Activated CD8-positive, alpha-beta memory T cell treated with anti-CD3 and anti-CD28 coated beads for 1 hour (primary cell): ENCODE data around the gene KANSL3.
A peak's percentile ranks its signal among the peaks of the same experiment; 100 is the strongest.
"Not testable (repeated sequence)": the region's sequence is repeated elsewhere in the genome, so short reads cannot be mapped to it uniquely, and the experiment has no call there.

Experiments used
- DNase-seq, 2 donors: peaks; one replicate each; pipeline ENCODE4 v3.0.0-alpha.2; 2020; ENCODE audit warnings: low read depth in 1 of 2; ENCODE audit errors: extremely low read depth in 1 of 2

The KANSL3 gene

DNA sequence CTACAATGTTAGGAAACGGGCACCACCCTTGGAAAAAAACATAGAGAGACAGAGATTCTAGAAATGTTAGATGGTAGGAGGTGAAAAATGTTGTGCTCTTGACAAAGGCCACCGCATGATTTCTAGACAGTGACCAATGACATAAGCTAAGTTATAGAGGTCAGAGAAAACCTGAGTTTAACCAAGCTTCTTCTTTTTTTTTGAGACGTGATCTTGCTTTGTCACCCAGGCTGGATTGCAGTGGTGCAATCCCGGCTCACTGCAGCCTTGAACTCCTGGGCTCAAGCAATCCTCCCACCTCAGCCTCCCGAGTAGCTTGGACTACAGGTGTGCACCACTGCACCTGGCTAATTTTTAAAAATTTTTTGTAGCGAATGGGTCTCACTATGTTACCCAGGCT, 17.4 kb upstream of the KANSL3 start:
- DNase-seq, result no peak

DNA sequence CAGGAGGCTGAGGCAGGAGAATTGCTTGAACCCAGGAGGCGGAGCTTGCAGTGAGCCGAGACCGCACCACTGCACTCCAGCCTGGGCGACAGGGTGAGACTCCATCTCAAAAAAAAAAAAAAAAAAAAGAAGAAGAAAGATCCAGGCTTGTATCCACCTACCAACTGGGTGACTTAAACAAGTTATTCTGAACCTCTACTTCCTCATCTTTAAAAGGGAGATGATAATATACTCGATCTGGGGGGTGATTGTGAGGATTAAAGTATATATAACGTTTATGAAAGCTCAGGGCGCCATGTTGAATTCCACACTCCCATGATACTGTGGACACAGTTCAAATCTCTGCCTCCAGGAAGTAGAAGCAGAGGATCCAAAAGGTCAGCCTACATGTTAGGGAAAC, 16.7 kb upstream of the KANSL3 start:
- not testable (repeated sequence) for DNase-seq

DNA sequence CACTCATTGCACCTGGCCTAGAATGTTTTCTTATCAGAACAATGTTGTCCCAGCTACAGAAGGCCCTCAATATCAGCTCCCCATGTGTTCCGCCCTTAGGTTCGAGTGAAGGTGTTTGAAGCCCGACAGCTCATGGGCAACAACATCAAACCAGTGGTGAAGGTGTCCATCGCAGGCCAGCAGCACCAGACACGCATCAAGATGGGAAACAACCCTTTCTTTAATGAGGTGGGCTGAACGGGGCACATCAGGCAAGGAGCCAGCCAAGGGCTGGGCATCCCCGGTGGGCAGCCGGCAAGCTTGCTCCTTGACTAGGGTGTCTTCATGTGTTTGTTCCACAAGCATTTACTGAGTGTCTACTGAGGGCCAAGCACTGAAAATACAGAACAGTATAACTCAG, 13.7 kb upstream of the KANSL3 start:
- DNase-seq, result no peak

DNA sequence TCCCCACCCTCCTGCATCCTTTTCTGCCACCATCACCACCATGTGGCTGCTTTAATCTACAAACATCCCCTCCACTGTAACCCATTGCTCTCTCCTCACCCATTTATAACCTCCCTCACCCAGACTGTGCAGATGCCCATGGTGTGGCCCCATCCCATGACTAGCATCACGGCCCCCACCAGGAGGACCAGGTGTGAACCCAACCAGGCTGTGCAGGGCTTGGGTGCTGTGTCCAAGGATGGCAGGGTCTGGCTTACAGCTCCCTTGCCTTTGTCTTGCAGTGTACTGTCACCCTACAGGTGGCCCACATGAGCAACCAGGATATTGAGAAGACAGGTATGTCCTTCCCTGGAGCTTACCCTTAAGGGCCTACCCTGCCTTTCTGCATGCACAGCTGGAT, 11.2 kb upstream of the KANSL3 start:
- no peak for DNase-seq

DNA sequence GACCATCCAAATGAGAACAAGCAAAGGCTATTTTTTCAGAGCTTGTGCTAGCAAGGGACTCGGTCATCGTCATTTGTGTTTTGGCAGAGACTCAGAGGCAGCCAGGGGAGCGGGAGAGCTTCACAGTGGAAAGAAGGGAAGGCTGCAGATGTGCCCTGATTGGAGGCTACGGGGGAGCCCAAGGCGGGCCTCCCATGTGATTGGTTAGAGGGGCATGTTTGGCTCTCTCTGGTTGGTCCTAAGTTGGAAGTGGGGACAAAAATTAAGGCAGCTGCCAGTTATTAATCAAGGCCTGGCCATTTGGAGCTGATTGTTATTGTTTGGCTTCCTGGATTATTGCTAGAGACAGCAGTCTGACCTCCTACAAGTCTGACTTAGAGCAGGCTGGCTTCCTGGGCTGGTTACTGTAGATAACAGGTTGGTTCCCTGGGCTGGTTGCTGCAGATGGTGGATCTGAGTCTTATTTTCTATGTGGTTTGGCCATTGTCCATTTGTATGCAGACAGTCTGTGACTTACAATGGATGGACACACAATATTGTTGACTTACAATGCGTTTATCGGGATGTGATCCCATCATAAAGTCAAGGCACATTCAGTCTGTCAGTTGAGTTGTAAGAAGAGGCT, 10.3 kb upstream of the KANSL3 start:
- DNase-seq, result no peak

DNA sequence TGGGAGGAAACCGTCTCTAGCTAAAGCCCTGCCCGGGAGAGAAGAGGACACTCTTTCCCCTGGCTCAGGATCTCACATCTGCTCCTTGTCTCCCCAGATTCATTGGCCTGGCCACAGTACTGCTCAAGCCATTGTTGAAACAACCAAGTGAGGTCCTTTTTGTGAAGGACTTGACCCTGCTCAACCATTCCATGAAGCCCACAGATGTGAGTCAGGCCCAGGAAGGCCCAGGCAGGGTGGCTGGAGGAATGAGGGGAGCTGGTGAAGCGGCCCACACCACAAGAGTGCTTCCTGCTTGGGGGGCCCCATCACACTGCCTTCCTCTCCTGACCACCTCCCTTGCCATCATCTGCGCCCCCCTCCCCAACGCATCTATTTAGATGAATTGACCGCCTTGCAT, 9.6 kb upstream of the KANSL3 start:
- no peak for DNase-seq

DNA sequence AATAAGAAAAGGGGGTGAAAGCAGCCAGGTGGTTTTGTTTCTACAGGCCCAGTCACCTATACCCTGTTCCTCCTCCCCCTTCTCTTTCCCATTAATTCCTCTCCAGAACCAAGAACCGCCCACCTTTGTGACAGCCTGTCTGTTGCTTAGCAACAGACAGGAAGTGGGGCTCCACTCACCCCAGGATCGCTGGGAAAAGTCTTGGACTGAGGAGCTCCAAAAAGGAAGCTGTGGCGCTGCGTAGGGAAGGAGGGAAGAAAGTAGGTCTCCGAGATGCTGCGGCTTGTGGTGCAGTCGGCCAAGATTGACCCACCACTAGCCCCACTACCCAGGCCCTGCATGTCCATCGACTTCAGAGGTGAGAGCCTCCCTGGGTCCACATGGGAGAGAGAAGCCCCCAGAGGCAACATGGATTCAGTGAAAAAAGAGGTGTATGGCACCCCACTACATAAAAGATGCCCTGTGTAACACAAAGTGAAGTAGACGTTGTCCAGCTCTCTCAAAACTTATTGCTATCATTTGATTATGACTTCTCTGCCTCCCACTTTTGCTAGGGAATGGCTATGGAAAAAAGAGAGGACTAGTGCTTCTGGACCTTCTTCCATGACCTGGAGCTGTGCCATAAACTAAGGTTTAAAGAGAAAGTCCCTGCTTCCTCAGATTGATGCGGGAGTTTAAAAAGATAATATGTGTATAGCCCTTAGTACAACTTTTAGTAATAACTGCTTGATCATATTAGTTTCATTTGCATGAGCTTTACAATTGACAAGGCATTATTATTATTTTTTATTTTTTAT, 4.7 kb upstream of the KANSL3 start, which contains the start of gene FER1L5:
Gene FER1L5 (plus strand): TSS at position 201 of the 797 bp plus-strand sequence. CDS start 73 bp downstream, at position 274.
- DNase-seq, result no peak

DNA sequence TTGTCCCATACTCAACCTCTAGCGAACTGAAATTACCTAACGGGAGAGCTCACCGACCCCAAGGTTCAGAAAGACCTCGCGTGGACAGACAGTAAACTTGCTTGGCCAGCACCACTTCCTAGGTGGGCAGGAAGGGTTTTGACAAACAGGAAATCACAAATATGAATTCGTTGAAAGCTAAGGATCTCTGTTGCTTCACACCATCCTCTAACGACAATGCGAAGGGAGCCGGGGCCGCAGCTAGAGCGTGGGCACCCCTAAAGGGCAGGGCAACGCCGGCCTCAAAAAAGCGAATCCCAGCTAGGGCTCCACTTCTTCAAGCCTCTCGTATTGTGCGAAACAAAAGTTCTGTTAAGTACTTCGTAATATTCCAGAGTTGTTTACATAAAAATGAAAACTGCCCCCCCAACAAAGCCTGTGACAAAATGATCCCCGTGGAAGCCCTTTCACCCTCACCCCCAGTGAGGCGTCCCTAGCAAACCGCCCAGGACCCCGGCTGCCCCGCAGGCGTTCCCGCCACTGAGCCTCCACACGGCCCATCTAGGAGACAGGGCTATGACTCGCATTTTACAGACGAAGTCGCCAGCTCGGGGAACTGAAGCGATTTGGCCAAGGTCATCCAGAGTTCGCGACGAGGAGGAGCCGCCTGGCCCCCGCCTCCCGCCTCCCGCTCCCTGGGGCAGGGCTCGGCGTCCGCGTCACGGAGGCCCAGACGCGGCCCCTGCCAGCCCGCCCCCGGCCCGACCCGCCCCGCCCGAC, 548 bp downstream of the KANSL3 start:
- peak; percentile 38 to 62 for DNase-seq

DNA sequence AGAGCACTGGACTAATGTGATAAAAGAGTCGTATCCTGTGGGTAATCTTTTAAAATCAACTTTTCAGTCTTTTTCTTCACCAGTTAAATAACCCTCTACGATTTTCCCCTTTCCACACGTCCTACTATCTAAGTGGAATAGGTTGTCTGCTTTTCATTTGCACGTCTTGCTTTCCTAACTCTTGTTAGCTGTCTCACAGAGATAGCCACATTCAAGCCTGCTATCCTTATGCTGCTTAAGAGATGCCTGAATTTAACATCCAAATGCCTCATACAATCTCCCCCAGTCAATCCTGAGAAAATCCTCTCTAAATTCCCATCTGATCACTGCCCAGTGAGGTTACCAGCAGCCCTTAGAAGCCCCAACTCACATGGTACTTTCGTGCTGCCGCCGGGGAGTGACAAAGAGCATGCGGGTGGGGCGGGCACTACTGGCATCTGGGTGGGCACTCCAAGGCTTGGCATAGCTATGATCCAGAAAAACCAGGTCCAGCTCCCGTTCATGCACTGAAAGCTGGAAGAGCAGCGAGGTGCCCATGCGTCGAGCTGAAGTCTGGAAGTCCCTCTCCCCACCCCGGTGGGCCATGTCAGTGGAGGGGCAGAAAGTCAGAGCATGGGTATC, 1.5 kb downstream of the KANSL3 start:
- no peak for DNase-seq

DNA sequence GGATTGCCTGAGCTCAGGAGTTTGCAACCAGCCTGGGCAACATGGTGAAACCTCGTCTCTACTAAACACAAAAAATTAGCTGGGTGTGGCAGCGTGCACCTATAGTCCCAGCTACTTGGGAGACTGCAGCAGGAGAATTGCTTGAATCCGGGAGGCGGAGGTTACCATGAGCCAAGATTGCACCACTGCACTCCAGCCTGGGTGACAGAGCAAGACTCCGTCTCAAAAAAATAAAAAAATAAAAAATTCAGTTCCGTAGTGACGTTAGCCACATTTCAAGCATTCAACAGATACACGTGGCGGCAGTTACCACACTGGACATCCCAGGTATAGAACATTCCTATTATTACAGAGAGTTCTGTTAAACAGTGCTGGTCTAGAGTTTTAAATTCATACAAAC, 4.5 kb downstream of the KANSL3 start:
- no peak for DNase-seq

DNA sequence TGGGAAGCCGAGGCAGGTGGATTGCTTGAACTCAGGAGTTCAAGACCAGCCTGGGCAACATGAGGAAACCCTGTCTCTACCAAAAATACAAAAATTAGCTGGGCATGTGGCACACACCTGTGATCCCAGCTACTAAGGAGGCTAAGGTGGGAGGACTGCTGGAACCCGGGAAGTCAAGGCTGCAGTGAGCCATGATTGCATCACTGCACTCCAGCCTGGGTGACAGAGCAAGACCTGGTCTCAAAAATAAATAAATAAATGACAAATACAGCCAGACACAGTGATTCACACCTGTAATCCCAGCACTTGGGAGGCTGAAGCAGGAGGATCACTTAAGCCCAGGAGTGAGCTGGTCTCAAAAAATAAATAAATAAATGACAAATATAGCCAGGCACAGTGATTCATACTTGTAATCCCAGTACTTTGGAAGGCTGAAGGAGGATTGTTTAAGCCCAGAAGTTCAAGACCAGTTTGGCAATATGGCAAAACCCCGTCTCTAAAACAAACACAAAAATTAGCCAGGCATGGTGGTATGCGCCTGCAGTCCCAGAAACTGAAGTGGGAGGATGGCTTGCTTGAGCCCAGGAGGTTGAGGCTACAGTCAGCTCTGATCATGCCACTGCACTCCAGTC, 6.2 kb downstream of the KANSL3 start:
- DNase-seq, result no peak

DNA sequence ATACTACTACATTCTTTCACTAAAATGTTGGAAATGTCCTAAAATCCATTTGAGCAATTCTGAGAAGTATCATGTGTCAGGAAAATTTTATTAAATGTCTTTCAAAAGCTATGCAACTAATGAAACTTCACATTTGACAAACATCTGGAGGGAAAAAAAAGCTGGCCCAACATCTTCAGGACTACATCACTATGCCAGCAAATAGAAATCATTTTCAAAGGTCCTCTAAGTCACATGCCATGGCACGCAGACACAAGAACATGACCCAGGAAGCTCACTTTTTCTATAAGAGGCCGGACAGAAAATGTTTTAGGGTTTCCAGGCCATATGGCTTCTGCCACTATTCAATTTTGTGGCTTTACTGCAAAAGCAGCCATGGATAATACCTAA, 11.6 kb downstream of the KANSL3 start:
- no peak for DNase-seq

DNA sequence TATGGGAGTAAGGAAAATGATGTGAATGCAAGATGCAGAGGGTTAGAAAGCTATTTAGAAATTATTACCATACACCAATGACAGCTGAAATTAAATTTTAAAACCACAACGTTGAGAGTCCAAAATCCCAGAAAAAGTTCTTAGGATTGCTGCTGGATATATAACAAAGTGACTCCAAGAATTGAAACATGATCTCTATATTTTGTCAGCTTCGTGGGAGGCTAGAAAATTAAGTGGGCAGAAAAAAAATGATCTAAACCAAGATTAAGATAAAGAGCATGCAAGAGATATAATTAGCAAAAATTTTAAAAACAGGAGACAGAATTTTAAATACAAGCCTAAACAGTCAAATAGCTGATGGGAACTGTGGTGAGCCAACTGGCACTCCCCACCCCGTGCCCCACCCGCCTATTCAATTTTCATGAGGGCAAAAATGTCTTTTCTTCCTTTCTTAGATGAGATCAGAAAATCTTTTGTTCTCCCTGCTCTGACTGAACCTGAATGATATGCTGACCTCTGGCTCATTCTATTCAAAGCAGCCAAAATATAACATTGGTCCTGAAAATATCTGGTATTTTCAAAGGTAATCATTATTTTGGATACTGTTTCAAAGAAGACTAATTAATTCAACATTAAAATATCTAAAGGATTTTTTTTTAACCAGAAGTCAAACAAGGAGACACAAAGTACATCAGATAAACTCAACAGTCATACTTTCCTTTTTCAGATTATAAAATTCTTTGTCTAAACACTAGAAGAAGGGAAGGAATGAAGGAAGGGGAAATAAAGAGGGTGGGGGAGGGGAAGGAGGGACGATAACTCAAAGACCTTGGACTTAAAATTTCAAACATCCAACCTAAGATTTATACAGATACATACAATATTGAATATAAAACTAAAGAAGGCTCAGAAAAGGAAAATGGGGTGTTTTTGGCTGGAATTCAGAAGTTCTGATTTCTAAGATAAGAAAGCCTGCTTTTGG, 12.2 kb downstream of the KANSL3 start:
- no peak for DNase-seq

DNA sequence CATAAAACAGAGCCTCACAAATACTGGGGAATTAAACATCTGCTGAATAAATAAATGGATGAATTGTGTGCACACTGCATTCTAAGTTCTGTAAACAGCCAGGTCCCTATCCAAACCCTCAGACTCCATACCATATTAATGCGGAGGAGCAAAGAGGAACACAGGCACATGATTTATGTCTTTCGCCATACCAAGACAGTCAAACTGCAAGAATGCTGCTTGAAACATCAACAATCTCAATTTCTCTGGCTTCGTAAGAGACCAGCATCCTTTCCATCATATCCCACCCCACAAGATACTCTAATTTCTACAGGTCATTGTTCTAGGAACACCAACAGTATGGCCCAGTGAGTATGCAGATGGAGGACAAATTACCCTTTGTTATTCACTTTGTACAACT, 15.0 kb downstream of the KANSL3 start:
- DNase-seq, result no peak

DNA sequence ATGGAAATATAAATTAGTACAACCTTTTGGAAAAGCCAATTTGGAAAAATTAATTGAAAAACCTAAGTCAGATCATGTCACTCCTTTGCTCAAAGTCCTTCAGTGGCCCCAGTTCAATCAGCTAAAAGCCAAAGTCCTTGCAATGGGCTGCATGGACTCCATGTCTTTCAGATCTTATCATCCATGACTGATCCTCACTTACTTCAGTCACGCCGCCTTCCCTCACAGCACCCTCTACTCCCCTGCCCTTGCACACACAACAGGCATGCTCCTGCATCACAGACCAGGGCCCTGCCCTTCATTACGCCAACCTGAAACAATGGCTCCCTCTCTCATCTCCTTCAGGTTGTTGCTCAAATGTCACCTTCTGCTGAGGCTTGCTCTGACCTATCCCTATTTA, 15.6 kb downstream of the KANSL3 start:
- DNase-seq, result no peak

DNA sequence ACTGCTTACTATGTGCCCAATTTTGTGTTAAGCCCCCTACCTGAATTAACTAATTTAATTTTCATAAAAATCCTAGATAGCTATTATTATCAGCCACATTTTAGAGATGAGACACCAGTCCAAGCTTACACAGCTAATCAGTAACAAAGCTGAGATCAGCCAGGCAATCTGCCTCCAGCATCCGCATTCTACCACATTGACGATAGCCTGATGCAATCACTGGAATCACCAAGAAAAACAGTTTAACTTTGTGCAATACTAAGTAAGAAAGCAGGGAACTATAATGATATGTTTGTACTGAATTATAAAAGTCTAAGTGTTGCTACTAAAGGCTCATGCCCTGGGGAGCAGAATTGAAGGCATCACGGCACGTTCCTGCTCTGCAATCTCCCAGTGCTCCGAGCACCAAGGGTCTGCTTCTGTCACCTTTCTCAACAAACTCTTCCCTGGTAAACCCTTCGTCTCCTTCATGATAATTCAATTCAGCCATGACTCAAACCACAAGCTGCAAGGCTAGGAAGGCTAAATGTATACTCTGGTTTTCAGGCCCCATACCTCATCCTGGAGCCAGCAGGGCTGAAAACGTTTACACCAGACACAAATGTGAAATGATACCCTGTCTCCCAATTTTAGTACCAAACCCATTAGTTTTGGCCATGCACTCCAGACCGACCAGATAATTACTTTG, 19.4 kb downstream of the KANSL3 start:
- no peak for DNase-seq

DNA sequence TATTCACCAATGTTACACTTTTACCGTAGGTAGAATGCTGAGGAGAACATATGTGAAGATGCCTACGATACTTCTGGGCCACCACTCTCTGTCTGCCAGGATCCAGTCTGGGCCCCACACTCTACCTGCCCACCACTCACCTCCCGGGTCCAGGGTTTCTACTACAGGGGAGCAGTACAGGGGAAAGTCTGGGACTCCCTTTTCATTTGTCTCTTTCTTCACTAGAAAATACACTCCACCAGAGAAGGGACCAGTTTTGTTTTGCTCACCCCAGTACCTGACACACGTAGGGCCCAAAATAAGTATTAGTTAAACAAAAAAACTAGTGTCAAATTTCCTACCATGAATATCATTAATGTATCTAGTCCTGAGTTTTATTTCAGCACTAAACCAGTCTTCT, 21.1 kb downstream of the KANSL3 start:
- DNase-seq, result no peak

DNA sequence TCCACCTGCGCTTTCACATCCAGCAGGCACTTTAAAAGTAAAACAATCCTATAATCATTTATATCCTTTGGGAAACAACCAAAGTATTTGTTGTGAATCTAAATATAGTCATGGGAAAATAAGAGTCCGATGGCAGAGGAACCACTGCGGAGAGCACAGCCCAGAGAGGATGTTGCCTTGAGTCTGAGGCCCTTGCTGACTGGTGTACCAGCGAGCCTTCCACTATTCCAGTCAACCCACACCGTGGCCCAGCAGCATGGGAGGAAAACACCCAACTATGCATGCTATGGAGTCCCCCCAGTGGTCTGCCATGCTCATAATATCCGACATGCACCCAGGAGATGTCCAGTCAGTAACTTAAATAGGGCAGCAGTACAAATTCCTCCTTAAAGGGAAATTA, 21.6 kb downstream of the KANSL3 start:
- DNase-seq, result no peak

DNA sequence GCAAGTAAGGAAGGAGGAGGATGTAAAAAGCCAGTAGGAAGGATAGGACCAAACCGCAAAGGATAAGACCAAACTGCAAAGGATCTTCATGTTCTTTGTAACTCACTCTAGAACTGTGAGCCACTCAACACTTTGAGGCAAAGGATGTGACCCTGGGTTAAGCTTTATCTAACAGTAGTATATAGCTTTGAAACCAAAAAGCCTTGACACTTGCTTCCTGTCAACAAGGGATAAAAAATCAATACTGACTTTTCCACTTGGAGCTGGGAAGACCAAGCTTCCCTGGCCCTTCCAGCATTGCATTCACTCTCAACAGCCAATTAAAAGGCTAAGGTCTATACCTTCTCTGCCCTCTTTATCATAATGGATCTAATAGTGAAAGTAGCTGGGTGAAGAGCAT, 22.0 kb downstream of the KANSL3 start:
- no peak for DNase-seq
